ENCODE data around the gene KCND3. TPM values are rescaled to one million over a fixed set of nuclear protein-coding genes. Genes with fewer than 3 reads are reported as not detected.

The KCND3 gene
- total and polyA plus RNA-seq, 12 donors: 0.39 to 6.7 (median 3.1) TPM

DNA sequence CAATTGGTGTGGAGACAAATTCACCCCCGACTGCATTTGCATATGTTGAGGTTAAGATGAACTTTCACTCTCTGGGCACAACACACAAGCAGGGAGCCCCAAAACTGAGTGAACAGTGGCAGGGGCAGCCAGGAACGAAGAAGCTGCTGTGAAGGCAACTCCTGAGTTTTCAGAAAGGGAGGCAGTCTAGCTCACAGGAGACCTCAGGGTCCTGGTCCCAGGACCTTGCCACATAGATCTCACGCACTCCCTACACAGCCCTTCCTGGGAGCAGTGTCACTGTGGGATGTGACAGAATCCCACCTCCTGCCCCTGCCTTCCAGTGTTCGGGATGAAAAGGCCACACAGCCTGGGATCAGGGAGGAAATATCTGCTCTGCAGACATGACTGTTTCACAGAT lies 60.9 kb downstream of the KCND3 start:
- Histone ChIP-seq H3K27me3 (no peaks in the 10 kb centered on the region), H3K36me3 (replicated peaks in 1 of 2) (no peaks in the 10 kb centered on the region), H3K27ac (no peak overlapping the region), H3K9me3 (replicated peaks in 1 of 3) (no peaks in the 10 kb centered on the region), H3K4me1 (replicated peaks in 1 of 2) (no peaks in the 10 kb centered on the region), H3K4me3 (no peak overlapping the region)
- no peak for DNase-seq
- TF ChIP-seq, protein P1, sequence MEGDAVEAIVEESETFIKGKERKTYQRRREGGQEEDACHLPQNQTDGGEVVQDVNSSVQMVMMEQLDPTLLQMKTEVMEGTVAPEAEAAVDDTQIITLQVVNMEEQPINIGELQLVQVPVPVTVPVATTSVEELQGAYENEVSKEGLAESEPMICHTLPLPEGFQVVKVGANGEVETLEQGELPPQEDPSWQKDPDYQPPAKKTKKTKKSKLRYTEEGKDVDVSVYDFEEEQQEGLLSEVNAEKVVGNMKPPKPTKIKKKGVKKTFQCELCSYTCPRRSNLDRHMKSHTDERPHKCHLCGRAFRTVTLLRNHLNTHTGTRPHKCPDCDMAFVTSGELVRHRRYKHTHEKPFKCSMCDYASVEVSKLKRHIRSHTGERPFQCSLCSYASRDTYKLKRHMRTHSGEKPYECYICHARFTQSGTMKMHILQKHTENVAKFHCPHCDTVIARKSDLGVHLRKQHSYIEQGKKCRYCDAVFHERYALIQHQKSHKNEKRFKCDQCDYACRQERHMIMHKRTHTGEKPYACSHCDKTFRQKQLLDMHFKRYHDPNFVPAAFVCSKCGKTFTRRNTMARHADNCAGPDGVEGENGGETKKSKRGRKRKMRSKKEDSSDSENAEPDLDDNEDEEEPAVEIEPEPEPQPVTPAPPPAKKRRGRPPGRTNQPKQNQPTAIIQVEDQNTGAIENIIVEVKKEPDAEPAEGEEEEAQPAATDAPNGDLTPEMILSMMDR (IDR thresholded peaks at IDR 0.05): no peak
- TF ChIP-seq POLR2A (IDR thresholded peaks at IDR 0.05): no peak
- 79 to 92% (median 82%) methylated on average over 3 to 4 of the region's 4 CpGs for WGBS, 4 donors
- intact Hi-C loops (cut with DNase I): no loop called here

DNA sequence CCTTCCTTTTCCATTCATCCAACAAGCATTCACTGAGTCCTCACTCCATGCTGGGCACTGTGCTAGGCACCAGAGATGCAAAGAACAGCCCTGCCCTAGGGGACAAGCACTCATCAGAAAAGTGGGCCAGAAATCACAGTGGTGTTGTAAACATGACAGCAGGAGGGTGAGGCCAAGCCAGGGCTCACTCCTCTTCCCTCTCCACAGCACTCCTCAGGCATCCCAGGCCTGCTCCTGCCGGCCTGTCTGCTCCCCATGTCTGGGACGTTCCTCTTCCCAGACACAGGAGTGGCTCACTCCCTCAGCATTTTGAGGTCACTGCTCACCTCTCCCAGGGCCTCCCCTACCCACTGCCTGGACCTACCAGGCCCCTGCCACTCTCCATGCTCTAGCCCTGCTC lies 61.8 kb downstream of the KCND3 start:
- Histone ChIP-seq H3K36me3 (replicated peaks in 1 of 2) (no peaks in the 10 kb centered on the region), H3K27me3 (no peaks in the 10 kb centered on the region), H3K27ac (no peak overlapping the region), H3K9me3 (replicated peaks in 1 of 3) (no peaks in the 10 kb centered on the region), H3K4me1 (replicated peaks in 1 of 2) (no peaks in the 10 kb centered on the region), H3K4me3 (no peak overlapping the region)
- no peak for DNase-seq
- whole genome bisulfite sequencing, 4 donors: 64 to 89% (median 84%) methylated on average over 2 of the region's 2 CpGs
- intact Hi-C loops (cut with DNase I): no loop called here
- TF ChIP-seq, protein P1 (IDR thresholded peaks at IDR 0.05): no peak
- no peak for TF ChIP-seq POLR2A (IDR thresholded peaks at IDR 0.05)

DNA sequence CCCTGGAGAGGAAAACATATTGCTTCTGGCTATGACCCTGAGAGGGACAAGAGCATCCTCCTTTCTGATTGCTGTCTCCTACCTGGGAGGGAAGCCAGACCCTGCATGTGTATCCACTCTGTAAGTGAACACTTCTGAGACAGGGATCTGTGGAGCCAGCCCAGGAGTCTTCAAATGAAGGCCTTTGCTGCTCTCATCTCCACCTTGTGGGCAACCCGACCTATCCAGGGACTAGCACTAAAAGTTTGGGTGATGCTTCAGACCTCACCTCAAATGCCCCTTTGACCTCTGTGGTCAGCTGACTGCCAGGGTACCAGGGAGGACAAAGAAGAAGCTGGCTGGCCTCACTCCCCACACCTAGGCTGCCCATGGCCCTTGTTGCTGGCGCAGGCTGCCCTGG lies 64.7 kb downstream of the KCND3 start:
- Histone ChIP-seq H3K27ac (no peak overlapping the region), H3K36me3 (replicated peaks in 1 of 2) (no peaks in the 10 kb centered on the region), H3K4me1 (replicated peaks in 1 of 2) (peaks cover 0 to 5% of the 10 kb centered on the region in 2 donors), H3K27me3 (no peaks in the 10 kb centered on the region), H3K9me3 (replicated peaks in 1 of 3) (no peaks in the 10 kb centered on the region), H3K4me3 (no peak overlapping the region)
- DNase-seq: no peak
- WGBS, 4 donors: 33 to 98% (median 93%) methylated on average over 1 to 2 of the region's 2 CpGs
- intact Hi-C loops (cut with DNase I): no loop called here
- TF ChIP-seq, protein P1 (IDR thresholded peaks at IDR 0.05): no peak
- no peak for TF ChIP-seq POLR2A (IDR thresholded peaks at IDR 0.05)

DNA sequence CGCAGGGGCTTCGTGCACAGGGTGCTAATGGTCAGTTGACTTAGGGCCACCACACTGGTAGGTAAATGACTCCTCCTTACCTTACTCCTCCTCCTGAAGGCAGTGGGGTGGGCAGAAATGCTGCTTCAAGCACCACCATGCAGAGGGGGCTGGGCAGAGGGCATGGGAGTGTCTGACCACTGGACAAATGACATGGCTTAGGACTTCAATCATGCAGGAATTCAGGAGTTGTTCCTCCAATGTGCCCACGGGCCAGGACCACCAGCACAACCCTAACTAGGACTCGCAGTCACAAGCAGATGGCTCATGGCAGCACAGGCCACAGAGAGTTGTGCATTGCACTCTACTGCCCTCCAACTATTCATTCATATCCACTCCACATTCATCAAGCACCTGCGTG lies 65.7 kb downstream of the KCND3 start:
- no peak for DNase-seq
- Histone ChIP-seq H3K36me3 (replicated peaks in 1 of 2) (no peaks in the 10 kb centered on the region), H3K27me3 (no peaks in the 10 kb centered on the region), H3K4me1 (replicated peaks in 1 of 2) (peaks cover 0 to 5% of the 10 kb centered on the region in 2 donors), H3K9me3 (replicated peaks in 1 of 3) (no peaks in the 10 kb centered on the region), H3K4me3 (no peak overlapping the region), H3K27ac (no peak overlapping the region)
- WGBS, 4 donors: 79 to 100% (median 91%) methylated on average over 4 to 5 of the region's 5 CpGs
- intact Hi-C loops (cut with DNase I): no loop called here
- no peak for TF ChIP-seq POLR2A (IDR thresholded peaks at IDR 0.05)
- TF ChIP-seq, protein P1 (IDR thresholded peaks at IDR 0.05): no peak
